SJCRH30 (cell line): ENCODE results near the gene IGFN1. TPM values are rescaled to one million over a fixed set of nuclear protein-coding genes. Genes with fewer than 3 reads are reported as not detected.
"Not testable (repeated sequence)": the region's sequence is repeated elsewhere in the genome, so short reads cannot be mapped to it uniquely, and the experiment has no call there.

ENCODE experiments used
- DNase-seq, 2 experiments: peaks; one replicate each; pipeline ENCODE4 v3.0.0-alpha.2; 2015 to 2020
- H3K27ac ChIP-seq: fragments of 250-450 bp; sonication (Bioruptor Pico); 2 replicates; pipeline ENCODE4 v1.5.1; 2020; ENCODE audit warnings: mild to moderate bottlenecking, moderate library complexity
- H3K27me3 ChIP-seq: fragments of 250-450 bp; sonication (Bioruptor Pico); 2 replicates; pipeline ENCODE4 v1.5.1; 2020; ENCODE audit warnings: mild to moderate bottlenecking, moderate library complexity
- H3K36me3 ChIP-seq: fragments of 250-450 bp; sonication (Bioruptor Pico); 2 replicates; pipeline ENCODE4 v1.5.1; 2020; ENCODE audit warnings: mild to moderate bottlenecking, moderate library complexity
- H3K4me1 ChIP-seq: fragments of 250-450 bp; sonication (Bioruptor Pico); 2 replicates; pipeline ENCODE4 v1.5.1; 2020; ENCODE audit warnings: mild to moderate bottlenecking, moderate library complexity
- H3K4me3 ChIP-seq: fragments of 250-450 bp; sonication (Bioruptor Pico); 2 replicates; pipeline ENCODE4 v1.5.1; 2020; ENCODE audit warnings: mild to moderate bottlenecking, moderate library complexity
- H3K9me3 ChIP-seq: fragments of 250-450 bp; sonication (Bioruptor Pico); replicated peaks from 2 replicates; pipeline ENCODE4 v1.5.1; 2020; ENCODE audit warnings: mild to moderate bottlenecking, moderate library complexity
- total RNA-seq: library from RNA; depleted of rRNA; stranded (reverse); fragments of >200 nt; shearing (Covaris generic); gene quantifications from 2 replicates; pipeline ENCODE4 v1.2.3, GENCODE V29; 2014

The IGFN1 gene
- total RNA-seq, 1 experiment from 2014 or later, result not detected

DNA sequence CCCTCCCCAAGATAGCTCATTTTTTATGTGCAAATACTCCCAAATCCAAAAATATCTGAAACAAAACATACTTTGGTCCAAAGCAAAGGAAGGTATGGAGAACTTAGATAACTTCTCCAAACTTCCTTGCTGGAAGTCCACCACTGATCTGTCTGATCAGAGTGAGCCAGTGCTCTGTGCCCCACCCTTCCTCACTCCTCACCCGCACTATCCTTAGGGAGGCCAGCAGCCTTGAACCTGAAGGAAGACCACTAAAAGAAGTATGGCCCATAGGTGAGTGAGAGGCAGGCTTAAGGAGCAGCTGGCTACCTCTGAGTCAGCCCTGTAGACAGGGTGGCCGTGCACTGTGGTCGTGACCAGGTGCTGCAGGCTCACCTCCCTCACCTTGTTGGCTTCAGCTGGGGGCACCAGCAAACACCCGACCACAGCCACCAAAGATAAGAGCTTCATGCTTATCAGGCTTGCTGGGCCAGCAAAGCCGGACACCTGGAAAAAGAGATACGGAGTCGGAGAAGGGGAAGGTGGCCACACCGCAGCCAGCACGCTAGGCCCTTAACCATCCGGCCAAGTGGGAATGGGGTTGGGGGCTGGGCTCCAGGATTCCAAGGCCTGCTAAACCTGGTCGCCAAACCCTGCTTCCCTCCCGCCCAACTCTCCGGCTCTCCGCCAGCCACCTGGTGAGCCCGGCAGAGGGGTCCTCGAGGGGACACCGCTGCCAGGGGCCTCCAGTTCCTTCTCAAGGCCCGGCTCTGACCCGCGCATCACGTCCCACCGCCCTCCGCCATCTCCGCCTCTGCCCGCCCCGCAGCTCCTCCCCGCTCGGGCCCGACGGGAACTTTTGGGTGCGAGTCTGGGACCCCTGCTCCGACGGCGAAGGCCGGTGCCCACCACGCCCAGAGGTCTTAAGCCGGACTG lies 36.9 kb upstream of the IGFN1 start:
- H3K4me3 ChIP-seq, result peak overlapping the region; percentile 81
- H3K36me3 ChIP-seq, result peaks cover 15% of the 10 kb centered on the region
- no peaks in the 10 kb centered on the region for H3K27me3 ChIP-seq
- H3K27ac ChIP-seq, result peak overlapping the region; percentile 43
- peaks cover 9% of the 10 kb centered on the region; the same call in 1 of the 2 replicates for H3K4me1 ChIP-seq
- peaks cover 3% of the 10 kb centered on the region; the same call in 1 of the 2 replicates for H3K9me3 ChIP-seq
- no peak for DNase-seq

GRCh38 chr1:201154389-201155165 lies 36.0 kb upstream of the IGFN1 start, which contains the start of gene TMEM9:
TSS of gene TMEM9 (minus strand) at chr1:201154474. CDS start at chr1:201153923, 551 bp downstream.
- DNase-seq, result peak; percentile 99
- Histone ChIP-seq H3K27me3 (no peaks in the 10 kb centered on the region), H3K27ac (peak within 1 kb of the TSS; percentile 43), H3K36me3 (peaks cover 10% of the 10 kb centered on the region), H3K9me3 (peaks cover 3% of the 10 kb centered on the region; the same call in 1 of the 2 replicates), H3K4me1 (peaks cover 9% of the 10 kb centered on the region; the same call in 1 of the 2 replicates), H3K4me3 (peak within 1 kb of the TSS; percentile 81)

DNA sequence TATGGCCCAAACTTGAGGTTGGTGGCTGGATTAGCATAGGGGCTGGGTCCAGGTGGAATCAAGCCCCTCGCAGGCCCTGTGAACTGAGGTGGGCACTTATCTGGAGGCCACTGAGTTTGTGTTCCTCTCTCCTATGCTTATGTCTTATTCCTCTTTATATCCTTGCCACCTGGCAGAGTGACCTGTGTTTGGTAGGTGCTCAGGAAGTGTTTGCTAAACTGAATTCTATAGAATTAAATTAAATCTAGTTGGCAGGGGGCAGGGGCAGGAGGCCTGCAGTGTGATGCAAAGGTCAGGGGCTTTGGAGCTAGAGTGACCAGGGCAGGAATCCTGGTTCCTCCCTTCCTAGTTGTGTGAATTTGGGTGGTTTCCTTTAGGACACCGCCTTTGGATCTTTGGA lies 35.3 kb upstream of the IGFN1 start:
- no peak for DNase-seq
- Histone ChIP-seq H3K4me3 (no peak overlapping the region), H3K27me3 (no peaks in the 10 kb centered on the region), H3K36me3 (peaks cover 2% of the 10 kb centered on the region), H3K27ac (no peak overlapping the region), H3K4me1 (peaks cover 9% of the 10 kb centered on the region; the same call in 1 of the 2 replicates), H3K9me3 (peaks cover 3% of the 10 kb centered on the region; the same call in 1 of the 2 replicates)

DNA sequence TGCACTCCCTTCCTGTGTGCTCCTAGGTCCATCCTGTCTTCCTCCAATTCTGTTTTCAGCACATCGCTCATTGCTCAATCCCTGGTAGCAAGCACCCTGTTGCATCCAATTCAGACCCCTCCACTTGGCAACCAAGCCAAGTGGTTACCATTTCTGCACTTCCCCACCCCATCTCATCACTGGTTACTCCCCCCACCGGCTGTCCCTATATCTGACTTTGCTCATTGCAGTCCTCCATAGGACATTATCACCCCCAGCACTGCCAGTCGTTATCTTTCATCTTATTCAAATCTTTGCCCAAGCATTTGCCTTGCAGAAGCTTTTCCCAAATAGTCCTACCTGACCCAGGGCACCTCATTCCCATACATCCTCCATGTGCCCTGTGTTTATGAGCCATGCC lies 34.3 kb upstream of the IGFN1 start:
- Histone ChIP-seq H3K4me3 (no peak overlapping the region), H3K27ac (no peak overlapping the region), H3K36me3 (no peaks in the 10 kb centered on the region), H3K27me3 (no peaks in the 10 kb centered on the region), H3K4me1 (peaks cover 9% of the 10 kb centered on the region; the same call in 1 of the 2 replicates), H3K9me3 (peaks cover 3% of the 10 kb centered on the region; the same call in 1 of the 2 replicates)
- DNase-seq, result no peak

GRCh38 chr1:201156819-201157218 lies 33.8 kb upstream of the IGFN1 start:
- Histone ChIP-seq H3K4me3 (no peak overlapping the region), H3K36me3 (no peaks in the 10 kb centered on the region), H3K27ac (no peak overlapping the region), H3K27me3 (no peaks in the 10 kb centered on the region), H3K9me3 (peaks cover 3% of the 10 kb centered on the region; the same call in 1 of the 2 replicates), H3K4me1 (peaks cover 9% of the 10 kb centered on the region; the same call in 1 of the 2 replicates)
- no peak for DNase-seq

DNA sequence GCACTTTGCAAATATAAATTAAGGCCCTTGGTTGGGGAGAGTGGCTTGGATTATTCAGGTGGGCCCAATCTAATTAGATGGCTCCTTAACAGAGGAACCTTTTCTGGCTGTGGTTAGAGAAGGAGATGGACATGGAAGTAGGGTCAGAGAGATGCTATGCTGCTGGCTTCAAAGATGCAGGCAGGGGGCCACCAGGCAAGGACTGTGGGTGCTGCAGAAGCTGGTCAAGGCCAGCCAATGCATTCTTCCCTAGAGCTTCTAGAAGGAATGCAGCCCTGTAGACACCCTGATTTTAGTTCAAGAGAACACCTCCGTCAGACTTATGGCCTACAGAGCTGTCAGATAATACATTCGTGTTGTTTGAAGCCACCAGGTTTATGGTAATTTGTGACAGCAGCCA lies 32.7 kb upstream of the IGFN1 start:
- no peaks in the 10 kb centered on the region for H3K36me3 ChIP-seq
- H3K27ac ChIP-seq, result no peak overlapping the region
- H3K27me3 ChIP-seq, result no peaks in the 10 kb centered on the region
- H3K4me3 ChIP-seq, result no peak overlapping the region
- H3K4me1 ChIP-seq, result peaks cover 8% of the 10 kb centered on the region; the same call in 1 of the 2 replicates
- DNase-seq, result no peak
- H3K9me3 ChIP-seq, result peaks cover 3% of the 10 kb centered on the region; the same call in 1 of the 2 replicates

- peaks cover 16% of the 10 kb centered on the region for H3K4me1 ChIP-seq
- H3K4me3 ChIP-seq, H3K9me3 ChIP-seq, DNase-seq, H3K36me3 ChIP-seq, H3K27me3 ChIP-seq, H3K27ac ChIP-seq: not testable (repeated sequence)
Measured at GRCh38 chr1:201163036-201163435, 27.6 kb upstream of the IGFN1 start.

DNA sequence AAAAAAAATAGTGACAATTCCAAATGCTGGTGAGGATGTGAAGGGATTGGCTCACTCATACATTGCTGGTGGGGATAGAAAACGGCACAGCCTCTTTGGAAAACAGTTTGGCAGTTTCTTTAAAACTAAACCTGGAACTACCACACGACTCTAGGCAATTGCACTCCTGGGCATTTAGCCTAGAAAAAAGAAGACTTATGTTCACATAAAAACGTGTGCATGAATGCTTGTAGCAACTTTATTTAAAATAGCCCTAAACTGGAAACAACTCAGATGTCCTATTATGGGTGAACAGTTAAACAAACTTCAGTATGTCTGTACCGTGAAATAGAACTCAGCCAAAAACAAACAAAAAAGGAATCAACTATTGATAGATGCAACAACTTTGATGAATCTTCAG lies 26.9 kb upstream of the IGFN1 start:
- no peaks in the 10 kb centered on the region for H3K27me3 ChIP-seq
- peaks cover 16% of the 10 kb centered on the region for H3K4me1 ChIP-seq
- H3K27ac ChIP-seq, result no peak overlapping the region
- H3K4me3 ChIP-seq, result no peak overlapping the region
- H3K9me3 ChIP-seq, result no peaks in the 10 kb centered on the region
- DNase-seq, result no peak
- no peaks in the 10 kb centered on the region for H3K36me3 ChIP-seq

DNA sequence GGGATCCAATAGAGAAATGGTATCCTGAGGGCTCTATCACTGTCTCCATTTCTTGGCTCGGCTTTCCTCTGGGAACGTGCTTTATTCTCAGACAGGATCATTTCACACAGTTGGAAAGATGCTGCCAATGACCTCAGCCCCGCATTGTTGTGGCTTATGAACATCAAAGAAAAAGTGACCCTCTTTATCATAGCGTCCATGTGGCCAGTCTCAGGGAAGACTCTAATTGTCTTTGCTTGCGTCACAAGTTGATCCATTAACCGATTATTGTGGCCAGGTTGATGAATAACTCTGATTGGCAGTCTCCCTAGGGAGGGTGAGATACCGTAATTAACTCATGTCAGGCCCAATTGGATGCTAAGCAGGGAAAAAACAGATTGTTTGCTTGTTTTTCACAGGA lies 26.0 kb upstream of the IGFN1 start:
- DNase-seq, result no peak
- H3K27ac ChIP-seq, result no peak overlapping the region

DNA sequence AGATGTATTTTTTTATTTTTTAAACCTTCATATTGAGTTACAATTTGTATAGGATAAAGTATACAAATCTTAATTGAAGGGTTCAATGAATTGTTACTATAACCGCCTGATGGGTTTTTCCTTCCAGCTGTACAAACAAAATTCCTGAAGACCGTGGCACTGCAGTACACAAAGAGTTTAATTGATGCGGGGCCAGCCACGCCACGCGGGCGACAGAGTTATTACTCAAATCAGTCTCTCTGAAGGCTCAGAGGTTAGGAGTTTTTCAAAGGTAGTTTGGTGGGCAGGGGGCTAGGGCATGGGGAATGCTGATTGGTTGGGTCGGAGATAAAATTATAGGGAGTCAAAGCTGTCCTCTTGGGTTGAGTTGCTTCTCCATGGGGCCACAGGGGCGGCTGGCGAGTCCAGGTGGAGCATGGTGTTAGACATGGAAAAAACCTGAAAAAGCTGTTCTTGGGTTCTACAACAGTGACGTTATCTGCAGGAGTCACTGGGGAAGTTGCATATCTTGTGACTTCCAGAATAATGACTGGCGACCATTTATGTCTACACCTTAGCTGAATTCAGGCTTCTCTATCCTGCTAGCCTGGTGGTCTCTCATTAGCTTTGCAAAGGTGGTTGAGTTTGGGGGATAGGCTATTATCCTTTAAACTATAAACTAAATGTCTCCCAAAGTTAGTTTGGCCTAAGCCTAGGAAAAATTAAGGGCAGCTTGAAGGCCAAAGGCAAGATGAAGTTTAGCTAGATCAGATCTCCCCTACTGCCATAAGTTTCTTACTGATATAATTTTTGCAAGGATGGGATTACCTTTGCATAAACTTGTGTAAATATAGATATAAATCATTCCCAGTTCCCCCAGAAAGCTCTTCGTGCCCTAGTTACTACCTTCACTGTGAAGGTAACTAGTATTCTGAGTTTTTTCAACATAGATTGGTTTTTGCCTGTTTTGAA lies 23.3 kb upstream of the IGFN1 start:
- Histone ChIP-seq H3K9me3 (no peaks in the 10 kb centered on the region), H3K4me3 (no peak overlapping the region), H3K27ac (peak overlapping the region; percentile 15; the same call in 1 of the 2 replicates), H3K36me3 (no peaks in the 10 kb centered on the region), H3K4me1 (peaks cover 38% of the 10 kb centered on the region), H3K27me3 (no peaks in the 10 kb centered on the region)
- DNase-seq, result peak; percentile 47 to 67

More for the DNA sequence above, 26.0 kb upstream of the IGFN1 start:
- Histone ChIP-seq H3K27me3 (no peaks in the 10 kb centered on the region), H3K36me3 (no peaks in the 10 kb centered on the region), H3K9me3 (no peaks in the 10 kb centered on the region), H3K4me3 (no peak overlapping the region), H3K4me1 (peaks cover 23% of the 10 kb centered on the region)

DNA sequence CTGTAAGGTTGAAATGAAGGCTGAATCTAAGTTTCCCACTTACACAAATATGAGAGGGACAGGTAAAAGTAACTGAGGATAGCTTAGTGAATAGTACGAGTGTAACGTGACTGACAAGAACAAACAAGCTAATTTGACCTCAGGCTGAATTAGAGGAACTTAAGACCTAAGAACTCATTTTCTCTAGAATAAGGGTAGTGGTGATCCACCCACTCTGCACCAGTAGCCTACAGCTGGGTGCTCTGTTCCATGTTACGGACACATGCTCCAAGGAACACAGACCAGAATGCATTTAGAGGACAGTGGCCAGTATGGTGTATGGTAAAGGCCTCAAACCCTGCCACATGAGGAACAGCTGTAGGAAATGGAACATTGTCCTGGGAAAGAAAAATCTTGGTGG lies 21.4 kb upstream of the IGFN1 start:
- Histone ChIP-seq H3K4me3 (no peak overlapping the region), H3K36me3 (no peaks in the 10 kb centered on the region), H3K27me3 (no peaks in the 10 kb centered on the region), H3K27ac (no peak overlapping the region), H3K9me3 (no peaks in the 10 kb centered on the region), H3K4me1 (peaks cover 51% of the 10 kb centered on the region)
- no peak for DNase-seq

GRCh38 chr1:201169971-201170532 lies 20.6 kb upstream of the IGFN1 start:
- no peak overlapping the region; the same call in 1 of the 2 replicates for H3K27ac ChIP-seq
- peaks cover 51% of the 10 kb centered on the region for H3K4me1 ChIP-seq
- no peaks in the 10 kb centered on the region for H3K9me3 ChIP-seq
- peak overlapping the region; percentile 57 for H3K4me3 ChIP-seq
- DNase-seq, result no peak
- H3K36me3 ChIP-seq, result no peaks in the 10 kb centered on the region
- H3K27me3 ChIP-seq, result no peaks in the 10 kb centered on the region

GRCh38 chr1:201170533-201171062 lies 20.0 kb upstream of the IGFN1 start:
- Histone ChIP-seq H3K4me3 (peak overlapping the region; percentile 57), H3K36me3 (no peaks in the 10 kb centered on the region), H3K27me3 (no peaks in the 10 kb centered on the region), H3K4me1 (peaks cover 51% of the 10 kb centered on the region), H3K9me3 (no peaks in the 10 kb centered on the region), H3K27ac (peak overlapping the region; percentile 39)
- peak; percentile 96 to 97 for DNase-seq
